CD4-positive, alpha-beta T cell treated with Interferon gamma for 1 hour (primary cell): Measurements from ENCODE around the gene CACHD1.
"Not testable (repeated sequence)": the region's sequence is repeated elsewhere in the genome, so short reads cannot be mapped to it uniquely, and the experiment has no call there.

ENCODE experiments used
- DNase-seq: peaks from one replicate; pipeline ENCODE4 v3.0.0-alpha.2; 2020

CACHD1 gene

GRCh38 chr1:64675718-64676345 lies 205.9 kb downstream of the CACHD1 start:
- no peak for DNase-seq

GRCh38 chr1:64676386-64676785 lies 206.5 kb downstream of the CACHD1 start:
- DNase-seq: no peak

DNA sequence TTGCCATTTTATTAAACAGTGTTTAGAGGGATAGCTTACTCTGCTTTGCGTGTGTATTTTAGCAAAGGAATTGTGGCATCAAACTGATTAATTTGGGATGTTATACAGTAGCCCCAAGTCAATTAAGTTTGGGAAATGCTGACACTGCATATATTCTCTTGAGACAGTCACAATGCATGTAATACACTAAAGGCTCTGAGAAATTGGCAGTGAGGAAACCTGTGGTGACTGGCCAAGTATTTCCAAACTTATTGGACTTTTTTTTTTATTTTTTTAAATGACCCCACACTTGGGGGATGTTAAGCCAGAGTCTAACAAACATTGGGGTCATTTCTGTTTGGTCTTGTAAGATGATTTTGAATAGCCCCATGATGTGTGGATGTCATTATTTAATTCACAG lies 207.6 kb downstream of the CACHD1 start:
- no peak for DNase-seq

DNA sequence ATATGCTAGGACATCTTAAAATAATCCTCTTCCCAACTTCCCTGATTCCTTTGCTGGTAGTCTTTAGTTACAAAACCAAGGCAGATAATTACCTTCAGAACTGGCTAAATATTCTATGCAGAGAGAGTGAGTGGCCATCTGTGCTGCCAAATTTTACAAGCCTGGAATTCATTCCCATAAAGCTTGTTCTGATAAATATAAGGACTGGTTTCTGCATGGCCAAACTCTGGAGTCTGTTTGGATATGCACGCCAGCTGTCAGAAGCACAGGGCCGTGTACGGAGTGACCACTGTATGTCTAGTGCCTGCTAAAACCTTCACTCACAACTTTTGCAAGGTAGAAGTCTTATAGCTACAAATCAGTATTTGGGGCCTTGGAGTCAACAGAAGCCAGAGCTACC lies 208.4 kb downstream of the CACHD1 start:
- no peak for DNase-seq

GRCh38 chr1:64679177-64679576 lies 209.2 kb downstream of the CACHD1 start:
- no peak for DNase-seq

DNA sequence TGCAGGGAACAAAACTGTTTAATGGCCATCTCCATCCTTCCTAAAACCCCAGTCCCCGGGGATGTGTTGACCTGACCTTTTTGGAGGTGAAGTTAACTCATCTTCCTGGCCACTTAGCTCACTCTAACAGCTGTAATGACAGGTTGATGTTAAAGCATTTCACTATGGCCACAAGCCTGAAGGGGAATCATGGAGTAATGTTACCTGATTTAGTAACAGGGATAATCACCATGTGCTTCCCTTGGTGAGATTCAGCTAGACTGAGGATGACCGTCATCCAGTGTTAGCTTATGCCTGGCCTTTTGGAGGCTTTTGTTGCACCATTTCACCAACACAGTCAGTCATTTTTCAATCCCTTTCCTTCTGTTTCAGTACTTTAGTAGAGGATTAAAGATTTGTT lies 210.7 kb downstream of the CACHD1 start:
- DNase-seq: no peak

- no peak for DNase-seq
These were observed 211.1 kb downstream of the CACHD1 start for GRCh38 chr1:64681043-64681442.

DNA sequence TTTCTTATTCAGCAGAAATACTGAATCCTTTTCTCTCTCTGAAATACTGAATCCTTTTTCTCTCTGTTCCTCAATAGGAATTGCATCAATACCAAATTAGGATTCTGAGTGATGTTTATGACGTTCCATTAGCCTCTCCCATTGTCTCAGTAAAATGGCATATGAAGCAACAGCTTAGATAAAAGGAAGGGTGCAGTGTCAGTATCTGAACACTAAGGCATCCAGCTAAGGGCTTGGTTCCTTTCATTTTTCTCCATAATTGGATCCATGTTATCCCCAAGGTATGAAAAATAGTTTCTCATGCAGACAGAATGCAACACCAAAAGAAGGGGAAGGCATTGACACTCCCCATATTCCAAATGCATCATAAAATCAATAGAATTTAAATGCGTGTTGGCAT lies 213.5 kb downstream of the CACHD1 start:
- DNase-seq: no peak

GRCh38 chr1:64685217-64685616 lies 215.3 kb downstream of the CACHD1 start:
- DNase-seq: no peak

GRCh38 chr1:64685765-64686341 lies 215.9 kb downstream of the CACHD1 start:
- DNase-seq: no peak

- DNase-seq: no peak
These were observed 217.1 kb downstream of the CACHD1 start for GRCh38 chr1:64686828-64687724.

DNA sequence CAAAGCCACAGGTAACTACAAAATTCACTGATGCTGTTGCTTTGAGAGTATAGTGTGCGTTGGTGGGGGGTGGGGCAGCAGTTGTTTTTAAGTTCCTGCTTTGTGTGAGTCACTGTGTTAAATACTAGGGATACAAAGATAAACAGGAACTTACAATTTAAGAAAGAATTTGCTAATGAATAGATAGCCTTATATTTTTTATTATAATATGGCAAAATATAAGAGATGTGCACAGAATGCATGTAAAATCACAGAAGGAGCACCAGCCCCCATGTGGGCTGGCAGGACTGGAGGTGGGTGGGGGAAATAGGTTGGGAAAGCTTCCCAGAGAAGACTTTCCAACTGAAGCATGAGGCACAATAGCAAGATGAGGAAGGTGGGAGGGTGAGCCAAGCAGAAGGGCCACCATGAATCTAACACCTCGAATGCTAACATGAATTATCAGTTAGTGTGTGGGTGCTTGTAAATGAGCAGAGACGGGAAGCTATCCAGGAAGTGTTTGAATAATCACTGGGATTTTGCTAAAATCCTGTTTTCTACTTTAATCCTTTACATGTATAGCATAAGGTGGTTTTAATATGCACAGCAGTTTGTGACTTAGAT lies 217.9 kb downstream of the CACHD1 start:
- peak; percentile 10 for DNase-seq

GRCh38 chr1:64691626-64692025 lies 221.7 kb downstream of the CACHD1 start:
- no peak for DNase-seq

- DNase-seq: no peak
These were observed 223.0 kb downstream of the CACHD1 start for GRCh38 chr1:64692911-64693310.

DNA sequence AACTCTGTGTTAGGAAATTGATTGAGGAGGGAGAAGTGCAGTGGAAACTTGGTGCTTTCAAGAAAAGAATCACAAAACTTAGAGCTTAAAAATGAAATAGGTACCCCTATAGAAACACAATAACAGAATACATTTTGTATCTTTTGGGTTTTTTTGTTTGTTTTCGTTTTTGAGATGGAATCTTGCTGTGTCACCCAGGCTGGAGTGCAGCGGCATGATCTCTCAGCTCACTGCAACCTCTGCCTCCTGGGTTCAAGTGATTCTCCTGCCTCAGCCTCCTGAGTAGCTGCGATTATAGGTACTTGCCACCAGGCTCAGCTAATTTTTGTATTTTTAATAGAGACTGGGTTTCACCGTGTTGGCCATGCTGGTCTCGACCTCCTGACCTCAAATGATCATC lies 223.5 kb downstream of the CACHD1 start:
- DNase-seq: no peak

DNA sequence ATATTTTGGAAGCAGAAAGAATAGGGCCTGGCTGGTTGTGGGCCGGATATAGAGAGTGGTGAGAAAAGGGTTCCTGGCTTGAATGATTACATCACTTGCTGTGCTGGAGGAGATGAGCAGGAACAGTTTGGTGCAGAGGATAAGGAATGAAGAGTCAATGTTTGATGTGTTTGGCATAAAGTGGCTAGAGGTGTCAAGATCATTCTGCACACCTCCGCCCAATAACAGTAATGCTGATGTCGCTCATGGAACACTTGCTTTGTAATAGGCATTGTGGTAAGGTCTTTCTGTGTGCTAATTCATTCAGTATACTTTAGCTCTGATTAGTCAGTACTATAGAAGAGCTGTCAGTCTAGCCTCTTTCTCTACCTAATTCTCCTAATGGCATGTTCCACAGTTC lies 226.9 kb downstream of the CACHD1 start:
- no peak for DNase-seq

DNA sequence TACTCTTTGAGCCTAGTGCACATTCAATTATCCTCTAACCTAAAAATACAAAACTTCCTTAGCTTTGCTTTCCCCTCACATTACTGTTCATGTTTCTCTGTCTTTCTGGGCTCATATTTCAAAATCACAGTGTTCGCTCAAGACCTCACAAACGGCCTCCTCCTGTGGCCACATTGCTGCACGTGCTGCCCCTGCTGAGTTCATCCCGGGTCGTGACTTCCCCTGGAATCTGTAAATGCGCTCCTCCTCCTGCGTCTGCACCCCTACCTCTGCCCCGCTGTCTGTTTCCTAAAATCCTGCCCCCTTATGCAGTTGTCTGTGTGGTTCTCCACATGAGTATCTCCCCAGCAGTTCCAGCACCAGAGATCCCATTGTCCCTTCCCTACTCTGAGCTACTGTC lies 229.4 kb downstream of the CACHD1 start:
- no peak for DNase-seq

- DNase-seq: no peak
These were observed 231.1 kb downstream of the CACHD1 start for GRCh38 chr1:64701071-64701470.

DNA sequence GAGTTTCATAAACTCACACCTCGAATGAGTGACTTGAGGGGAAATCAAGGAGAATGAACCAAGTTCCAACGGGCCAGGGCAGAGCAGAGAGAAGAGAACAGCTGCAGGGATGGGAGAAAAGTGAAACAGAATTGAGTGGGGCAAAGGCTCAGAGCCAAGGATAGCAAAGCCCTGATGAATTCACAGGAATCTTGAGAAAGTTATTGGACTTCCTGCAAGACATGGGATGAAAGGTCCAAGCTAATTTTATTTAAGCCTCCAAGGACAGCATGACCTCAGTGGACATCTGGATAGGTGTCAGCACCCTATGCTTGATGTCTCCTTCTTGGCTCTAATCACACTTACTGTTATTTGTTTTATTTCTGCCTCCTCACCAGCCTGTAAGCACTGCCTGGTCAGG lies 232.0 kb downstream of the CACHD1 start:
- DNase-seq: no peak

DNA sequence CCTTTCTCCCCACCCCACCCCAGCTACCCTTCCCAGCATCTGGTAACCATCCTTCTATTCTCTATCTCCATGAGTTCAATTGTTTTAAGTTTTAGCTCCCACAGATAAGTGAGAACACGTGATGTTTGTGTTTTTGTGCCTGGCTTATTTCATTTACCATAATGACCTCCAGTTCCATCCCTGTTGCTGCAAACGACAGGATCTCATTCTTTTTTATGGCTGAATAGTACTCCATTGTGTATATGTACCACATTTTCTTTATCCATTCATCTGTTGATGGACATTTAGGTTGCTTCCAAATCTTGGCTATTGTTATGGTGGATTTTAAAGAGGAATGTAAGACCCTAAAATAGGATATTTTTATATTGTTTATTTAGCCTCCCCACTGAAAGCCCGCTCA lies 232.7 kb downstream of the CACHD1 start:
- DNase-seq: not testable (repeated sequence)

- no peak for DNase-seq
These were observed 233.7 kb downstream of the CACHD1 start for GRCh38 chr1:64703600-64703999.

- no peak for DNase-seq
These were observed 235.7 kb downstream of the CACHD1 start for GRCh38 chr1:64705591-64705990.

GRCh38 chr1:64711266-64711665 lies 241.3 kb downstream of the CACHD1 start:
- DNase-seq: no peak

DNA sequence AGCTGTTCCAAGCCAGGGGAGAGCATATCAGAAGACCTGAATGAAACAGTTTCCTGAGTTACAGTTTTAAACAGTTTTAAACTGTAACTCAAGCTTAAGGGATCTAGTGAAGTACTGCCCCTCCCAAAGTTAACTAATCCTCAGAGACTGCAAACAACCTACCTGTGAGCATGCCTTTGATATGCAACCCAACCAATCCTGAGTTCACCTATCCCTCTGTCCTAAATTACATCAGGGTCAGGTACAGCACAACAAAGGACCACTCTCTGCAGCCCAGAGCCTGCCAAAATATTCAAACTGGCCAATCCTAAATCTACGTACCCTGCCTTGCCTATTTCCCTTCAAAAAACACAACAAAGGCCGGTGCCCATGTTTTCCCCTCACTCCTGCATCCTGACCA lies 242.1 kb downstream of the CACHD1 start:
- DNase-seq: no peak
